Stimulated activated CD4-positive, alpha-beta T cell treated with anti-CD3 and anti-CD28 coated beads, Interleukin-2, amount 100 ng/mL, for 4 hours (primary cell): ENCODE measurements around the gene AJM1.

Source experiments
- DNase-seq: peaks from one replicate; pipeline ENCODE4 v3.0.0-alpha.2; 2020; ENCODE audit warnings: low read depth

AJM1 gene

DNA sequence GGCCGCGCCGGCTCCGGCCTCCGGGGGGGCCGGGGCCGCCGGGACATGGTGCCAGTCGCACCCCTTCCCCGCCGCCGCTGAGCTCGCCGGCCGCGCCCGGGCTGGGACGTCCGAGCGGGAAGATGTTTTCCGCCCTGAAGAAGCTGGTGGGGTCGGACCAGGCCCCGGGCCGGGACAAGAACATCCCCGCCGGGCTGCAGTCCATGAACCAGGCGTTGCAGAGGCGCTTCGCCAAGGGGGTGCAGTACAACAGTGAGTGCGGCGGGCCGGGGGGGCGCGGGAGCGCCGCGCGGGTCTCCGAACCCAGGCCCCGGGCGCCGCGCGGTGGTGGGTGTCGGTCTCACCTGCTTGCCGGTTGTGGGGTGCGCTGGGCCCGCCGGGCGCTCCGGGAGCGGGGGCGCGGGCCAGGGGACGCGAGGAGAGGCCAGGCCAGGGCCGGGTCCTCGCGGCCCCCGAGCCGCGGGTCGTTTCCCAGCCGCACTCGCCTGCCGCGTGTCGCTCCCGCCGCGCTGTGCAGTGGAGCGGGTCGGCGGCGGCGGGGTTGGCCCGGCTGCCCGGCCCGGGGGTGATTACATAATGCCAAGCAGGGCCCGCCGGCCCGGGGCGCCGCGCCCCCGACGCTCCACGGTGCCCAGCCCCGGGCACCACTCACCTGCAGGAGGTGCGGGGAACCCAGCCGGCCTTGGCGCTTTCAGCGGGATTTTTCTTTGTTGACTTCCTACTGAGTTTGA, 34.0 kb upstream of the AJM1 start:
- no peak for DNase-seq

DNA sequence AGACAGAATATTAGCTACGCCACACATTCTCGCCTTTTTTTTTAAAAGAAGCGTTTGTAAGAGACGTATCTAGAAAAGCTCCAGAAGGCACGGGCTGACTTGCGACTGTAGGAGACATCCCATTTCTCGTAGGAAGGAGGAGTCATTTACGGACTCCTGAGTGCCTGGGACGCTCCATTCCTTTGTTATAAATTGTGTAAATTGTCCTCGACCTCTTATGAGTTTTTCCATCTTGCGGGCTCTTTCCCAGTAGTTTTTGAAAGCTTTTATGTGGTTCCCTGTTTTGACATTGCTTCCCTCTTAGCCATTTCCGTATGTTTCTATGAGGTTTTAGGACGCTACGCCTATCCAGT, 33.5 kb upstream of the AJM1 start:
- DNase-seq: no peak

DNA sequence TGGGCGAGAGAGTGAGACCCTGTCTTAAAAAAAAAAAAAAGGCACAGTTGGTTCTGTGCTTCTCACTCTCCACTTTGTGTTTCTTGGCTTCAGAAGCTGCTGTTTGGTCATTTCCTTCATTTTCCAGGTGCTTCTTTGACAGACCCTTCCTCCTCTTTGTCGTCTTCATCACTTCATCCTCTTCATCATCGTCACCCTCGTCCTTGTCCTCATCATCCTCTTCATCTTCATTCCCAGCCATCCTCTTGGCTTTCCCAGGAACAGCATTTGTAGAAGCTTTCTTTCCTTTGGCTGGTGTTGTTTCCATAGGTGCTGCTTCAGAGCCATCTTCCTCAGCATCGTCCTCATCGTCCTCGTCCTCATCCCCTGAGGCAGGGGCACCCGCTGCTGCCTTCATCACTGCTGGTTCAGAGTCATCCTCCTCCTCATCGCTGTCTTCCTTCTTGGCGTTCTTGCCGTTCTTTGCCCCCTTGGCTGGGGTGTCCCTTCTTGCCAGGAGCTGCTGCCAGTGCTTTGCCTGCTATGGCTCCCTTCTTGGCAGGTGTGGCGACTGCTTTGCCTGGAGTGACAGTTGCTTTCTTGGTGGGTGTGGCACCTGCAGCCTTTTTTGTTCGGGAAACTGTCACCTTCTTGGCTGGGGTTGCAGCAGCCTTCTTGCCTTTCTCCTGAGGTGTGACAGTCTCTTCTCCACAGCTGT, 27.4 kb upstream of the AJM1 start:
- DNase-seq: no peak

DNA sequence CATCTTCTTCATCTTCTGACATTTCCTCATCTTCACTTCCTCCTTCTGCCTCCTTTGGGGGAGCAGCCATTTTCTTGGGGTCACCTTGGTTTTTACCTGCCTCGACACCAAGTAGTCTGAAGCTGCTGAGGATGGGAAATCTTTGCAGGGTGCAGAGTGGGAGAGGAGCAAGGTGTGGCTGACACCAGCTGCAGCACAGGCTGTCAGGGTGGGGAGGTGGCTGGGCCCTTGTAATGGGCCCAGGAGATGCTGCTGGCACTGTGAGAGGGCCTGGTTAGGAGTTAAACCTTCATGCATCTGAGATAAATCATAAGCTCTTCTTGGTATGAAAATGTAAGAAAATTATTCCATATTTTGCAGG, 26.9 kb upstream of the AJM1 start:
- no peak for DNase-seq

DNA sequence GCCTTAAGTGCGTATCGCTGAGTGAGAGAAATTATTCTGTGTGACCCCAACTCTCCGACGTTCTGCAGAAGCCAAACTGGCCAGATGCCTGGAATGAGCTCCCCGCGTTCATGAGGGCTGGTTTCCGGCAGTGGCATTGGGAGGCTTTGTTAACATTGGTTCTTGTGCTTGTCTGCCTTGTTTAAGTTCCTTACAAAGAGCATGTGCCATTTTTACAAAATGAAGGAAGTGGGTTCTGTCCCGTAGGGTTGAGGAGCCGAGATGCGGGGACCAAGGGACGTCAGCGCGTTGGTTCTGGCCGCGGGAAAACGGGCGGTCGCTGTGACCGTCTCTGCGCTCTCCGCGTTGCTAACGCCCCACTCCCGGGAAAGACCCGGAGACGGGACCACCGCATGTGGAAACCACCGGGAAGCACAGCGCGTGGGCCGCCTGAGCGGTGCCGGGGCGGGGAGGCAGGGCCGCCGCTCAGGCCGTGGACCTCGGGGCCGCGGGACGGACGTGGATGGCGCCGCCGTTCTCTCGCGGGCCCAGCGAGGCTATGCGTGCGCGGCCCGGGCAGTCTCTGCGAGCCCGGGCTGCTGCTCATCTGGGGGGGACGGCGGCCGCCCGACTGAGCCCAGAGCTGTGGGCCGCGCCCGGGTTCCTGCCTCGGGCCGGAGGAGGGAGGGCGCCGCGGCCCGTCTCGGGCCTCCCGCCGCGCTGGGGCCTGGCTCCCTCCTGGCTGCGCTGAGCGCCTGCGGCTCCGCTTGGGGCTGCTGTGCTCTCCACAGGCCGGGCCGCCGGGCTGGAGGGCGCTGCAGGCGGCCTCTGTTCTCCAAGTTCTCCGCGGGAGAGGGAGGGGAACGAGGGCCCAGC, 21.1 kb upstream of the AJM1 start:
- DNase-seq: no peak

DNA sequence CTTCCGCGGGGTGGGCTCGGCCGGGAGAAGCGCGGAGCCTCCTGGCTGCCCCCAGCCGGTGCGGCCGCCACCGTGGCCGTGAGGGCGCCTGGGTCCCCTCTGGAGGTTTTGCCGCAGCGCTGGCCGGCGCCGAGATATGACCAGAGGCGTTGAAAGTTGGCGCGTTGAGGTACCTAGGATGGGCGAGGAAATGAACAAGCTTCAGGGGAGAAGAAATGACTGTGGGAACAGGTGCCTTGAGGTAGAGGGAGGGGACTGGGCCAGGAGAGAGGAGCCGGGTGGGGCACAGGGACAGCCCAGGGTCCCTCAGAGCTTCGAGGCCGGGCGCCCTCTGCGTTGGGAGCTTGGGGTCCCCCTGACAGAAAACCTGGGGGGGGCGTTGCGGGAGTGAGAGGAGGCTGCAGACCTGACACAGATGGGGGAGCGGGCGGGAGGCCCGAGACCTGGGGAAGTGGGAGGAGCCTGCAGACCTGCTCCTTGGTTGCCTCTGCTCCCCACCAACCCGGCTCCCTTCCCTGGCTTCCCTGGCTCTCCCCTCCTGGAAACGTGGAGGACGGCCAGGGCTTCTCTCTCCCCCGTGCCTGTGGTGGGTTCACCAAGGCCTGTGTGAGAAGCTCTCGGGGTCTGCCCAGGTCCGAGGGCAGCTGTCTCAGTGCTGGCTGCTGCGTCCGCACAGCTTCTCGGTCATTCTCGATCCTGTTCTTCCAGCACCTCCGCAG, 20.3 kb upstream of the AJM1 start:
- DNase-seq: no peak

DNA sequence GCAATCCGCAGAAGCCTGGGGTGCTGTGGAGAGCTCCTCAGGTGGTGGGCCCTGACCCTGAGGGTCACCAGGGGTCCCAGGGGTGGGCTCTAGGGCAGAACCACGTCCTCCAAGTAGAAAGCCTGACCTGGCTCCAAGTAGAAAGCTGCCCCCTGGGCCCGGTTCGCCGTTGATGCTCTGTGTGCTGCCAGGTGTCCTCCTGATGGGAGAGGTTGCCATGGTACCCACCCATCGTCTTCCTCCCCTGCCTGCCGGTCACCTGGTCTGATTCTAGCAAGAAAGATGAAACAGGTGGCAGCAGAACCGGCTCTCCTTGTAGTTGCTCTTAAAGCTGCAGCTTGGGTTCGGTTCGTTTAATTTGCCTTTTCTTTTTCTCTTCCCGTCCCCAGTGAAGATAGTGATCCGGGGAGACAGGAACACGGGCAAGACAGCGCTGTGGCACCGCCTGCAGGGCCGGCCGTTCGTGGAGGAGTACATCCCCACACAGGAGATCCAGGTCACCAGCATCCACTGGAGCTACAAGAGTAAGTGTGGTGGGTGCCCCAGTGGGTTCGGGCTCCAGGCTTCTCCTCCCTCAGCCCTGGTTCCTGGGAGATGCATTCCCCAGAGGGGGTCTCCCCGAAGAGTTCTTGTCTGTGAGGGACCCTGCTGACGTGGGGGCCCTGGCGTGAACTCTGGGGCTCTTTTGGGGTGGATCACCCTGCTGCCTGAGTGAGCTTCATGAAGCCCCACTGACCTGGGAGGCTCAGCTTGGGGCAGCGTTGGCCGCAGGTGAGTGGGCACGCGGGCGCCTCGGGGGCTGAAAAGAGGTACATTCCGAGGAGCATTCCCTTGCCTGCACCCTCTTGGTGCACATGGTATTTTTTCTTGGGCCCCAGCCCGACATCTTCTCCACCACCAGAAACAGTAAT, 18.9 kb upstream of the AJM1 start:
- DNase-seq: no peak

DNA sequence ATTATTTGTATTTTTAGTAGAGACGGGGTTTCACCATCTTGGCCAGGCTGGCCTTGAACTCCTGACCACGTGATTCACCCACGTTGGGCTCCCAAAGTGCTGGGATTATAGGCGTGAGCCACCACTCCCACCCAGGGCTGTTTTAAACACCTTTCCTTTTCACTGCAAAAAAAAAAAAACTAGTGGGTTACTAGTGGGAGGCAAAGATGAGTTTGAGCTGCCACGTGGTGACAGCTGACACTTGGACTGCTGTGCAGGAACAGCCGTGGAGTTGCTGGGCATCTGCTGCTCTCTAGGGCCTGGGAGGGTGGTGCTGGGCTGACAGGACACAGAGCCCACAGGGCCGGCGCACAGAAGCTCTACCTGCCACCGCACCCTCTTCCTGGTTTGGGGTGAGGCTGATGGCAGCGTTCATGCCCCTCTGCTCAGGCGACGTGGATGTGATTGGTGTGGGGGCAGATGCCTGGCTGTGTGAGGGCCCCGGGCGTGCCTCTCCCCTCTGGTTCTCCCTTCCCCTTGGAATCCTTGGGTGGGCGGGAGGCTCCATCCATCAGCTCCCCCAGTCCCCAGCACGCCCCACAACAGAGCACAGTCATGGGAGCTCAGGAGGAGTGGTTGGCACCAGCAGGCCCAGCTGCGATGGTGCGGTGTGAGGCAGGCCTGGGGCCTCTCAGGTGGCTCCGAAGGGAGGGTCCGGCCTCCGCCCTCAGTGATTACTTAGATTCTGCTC, 17.6 kb upstream of the AJM1 start:
- DNase-seq: no peak

DNA sequence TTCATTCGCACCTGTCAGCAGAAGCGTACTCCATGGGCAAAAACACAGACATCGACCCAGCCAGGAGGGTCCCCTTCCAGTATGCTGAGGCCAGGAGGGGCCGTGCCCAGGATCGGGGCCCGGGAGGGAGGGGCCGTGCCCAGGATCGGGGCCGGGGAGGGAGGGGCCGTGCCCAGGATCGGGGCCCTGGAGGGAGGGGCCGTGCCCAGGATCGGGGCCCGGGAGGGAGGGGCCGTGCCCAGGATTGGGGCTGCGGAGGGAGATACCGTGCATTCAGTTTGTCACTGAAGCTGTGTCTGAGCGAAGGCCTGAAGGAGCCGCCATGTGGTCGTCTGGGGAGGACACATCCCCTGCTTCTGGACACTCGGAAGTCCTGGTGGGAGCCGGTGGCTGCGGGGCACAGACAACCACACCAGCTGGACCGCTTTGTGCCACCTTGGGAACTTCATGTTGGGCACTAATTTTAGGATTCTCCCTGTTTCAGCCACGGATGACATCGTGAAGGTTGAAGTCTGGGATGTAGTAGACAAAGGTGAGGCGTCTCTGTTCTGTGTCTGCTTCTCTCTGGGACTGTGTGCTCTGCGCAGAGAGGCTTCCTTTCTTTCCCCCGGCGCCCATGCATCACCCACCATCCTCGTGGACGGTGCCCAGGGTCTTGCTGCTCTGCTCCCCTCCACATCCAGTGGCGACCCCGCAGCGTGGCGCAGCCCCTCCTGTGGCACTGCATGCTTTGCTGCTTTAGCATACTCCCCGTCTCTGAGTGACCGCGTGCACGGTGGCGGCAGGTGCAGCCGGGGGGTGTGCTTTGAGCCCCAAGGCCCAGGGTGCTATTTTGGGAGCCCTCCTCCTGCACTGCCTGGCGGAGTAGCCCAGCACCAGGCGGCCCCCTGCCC, 16.7 kb upstream of the AJM1 start:
- no peak for DNase-seq

DNA sequence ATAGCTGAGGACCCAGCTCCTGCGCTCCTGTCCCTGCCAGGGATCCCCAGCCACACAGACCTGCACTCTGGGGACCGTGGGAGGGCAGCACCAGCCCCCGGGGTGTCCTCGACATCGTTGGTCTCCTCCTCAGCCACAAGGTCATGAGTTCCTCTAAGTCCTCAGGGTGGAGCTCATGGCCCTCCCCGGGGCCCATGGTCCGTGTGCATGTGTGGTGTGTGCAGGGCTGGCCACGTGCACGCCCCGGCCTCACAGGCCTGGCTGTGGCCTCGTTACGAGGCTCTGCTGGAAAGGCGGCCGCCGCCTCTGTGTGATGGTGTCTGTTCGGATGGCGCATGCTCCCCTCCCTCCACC, 16.1 kb upstream of the AJM1 start:
- no peak for DNase-seq

DNA sequence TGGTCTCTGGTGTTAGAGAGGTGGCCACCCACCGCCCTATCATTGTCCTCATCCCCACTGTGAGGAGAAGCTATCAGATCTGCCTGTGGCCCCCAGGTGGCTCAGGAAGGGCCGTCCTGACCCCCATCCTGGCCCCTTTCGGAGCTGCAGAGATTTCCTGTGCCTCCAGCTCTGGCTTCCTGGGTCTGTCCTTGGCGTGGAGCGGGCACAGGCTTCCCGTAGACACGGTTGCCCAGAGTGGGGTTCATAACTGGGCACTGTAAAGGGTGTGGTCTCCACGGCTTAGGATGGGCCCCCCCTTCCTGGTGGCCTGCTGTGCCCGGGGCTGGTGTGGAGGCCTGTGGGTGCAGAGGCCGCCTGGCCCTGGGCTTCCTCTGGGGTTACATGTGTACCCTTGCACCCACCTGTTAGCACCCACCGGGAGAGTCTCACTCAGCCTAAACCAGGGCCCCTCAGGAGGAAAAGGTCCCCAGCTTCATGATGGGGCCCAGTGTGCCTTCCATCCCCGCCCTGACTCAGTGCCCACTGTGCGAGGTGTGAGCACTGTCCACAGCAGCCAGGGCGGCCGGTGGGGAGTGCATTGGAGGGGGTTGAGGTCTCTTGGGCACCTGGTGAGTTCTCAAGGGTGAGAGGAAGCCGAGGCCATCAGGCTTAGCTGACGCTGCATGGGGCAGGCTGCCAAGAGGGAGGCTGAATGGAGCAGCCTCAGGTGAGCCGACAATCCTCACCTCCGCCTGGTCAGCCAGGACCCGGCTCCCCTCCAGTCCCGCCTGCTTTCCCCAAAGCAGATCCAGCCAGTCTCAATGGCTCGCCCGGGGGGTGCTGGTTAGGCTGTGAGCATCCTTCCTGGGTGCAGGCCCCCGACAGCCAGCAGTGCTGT, 15.3 kb upstream of the AJM1 start:
- no peak for DNase-seq

DNA sequence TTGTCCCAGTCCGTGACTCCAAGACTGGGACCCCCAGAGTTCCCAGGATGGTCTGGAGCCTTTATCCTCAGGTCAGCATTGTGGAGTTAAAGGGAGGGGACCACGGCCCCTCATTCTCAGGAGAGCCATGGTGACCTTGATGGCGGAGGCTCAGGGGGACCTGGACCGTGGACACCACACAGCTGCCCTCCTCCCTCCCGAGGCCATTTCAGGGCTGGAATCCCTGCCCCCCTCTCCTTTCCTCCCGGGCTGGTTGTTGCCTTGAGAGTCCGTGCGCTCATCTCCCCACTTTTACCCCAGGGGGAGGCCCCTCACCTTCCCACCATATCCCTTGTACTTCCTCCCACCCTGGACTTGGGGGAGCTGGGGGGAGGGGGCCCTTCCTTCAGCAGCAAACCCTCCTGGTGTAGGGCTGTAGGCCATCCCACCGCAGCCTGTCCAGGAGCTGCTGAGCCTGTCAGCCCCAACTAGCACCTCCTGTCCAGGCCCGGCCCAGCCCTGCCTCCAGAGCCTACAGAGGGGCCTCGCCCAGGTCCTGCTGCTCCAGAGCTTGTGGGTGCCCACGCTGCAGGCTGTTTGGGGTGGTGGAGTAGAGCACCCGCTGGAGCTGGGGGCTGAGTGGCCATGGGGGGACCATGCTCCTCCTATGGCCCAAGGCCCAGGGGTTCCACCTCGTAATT, 14.3 kb upstream of the AJM1 start:
- DNase-seq: no peak

DNA sequence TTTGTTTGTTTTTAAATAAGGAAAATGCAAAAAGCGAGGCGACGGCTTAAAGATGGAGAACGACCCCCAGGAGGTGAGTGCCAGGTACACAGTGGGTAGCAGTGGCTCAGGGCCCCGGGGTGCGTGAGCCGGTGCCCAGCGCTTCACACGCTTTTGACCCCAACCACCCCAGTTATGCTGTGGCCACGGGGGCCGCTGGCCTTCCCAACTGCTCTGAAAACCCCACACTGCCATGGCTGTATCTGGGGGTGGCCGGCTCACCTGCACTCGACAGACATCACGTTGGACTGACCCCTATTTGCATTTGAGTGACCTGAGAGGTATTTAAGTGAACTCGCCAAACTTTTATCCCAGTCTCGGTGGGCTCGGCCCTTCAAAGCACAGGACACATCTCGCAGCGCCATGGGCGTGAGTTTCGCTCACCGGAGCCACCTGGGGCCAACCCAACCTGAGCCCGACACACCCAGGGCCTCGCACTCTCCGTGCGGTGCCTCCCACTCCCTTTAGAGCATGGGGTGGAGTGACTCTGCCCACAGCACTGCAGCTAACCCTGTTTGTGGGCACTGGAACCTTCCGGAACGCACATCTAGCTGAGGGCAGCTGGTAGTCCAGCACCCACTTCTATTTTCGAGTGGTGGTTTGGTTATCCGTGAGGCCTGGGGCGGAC, 13.7 kb upstream of the AJM1 start:
- no peak for DNase-seq

DNA sequence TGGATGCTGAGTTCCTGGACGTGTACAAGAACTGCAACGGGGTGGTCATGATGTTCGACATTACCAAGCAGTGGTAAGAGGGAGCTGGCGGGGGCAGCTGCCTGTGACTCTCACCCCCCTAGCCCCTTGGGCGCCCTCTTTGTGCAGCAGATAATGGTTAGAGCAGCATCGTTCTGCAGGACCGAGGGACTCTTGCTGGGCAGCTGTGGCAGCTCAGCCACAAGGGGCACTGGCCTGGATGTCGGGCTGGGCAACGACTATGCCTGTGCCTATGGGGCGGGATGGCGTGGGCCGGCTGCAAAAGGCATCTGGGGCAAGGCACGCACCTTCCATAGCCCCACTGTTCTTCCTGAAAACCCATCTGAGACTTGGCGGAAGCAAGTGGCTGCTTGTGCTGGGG, 12.9 kb upstream of the AJM1 start:
- no peak for DNase-seq

DNA sequence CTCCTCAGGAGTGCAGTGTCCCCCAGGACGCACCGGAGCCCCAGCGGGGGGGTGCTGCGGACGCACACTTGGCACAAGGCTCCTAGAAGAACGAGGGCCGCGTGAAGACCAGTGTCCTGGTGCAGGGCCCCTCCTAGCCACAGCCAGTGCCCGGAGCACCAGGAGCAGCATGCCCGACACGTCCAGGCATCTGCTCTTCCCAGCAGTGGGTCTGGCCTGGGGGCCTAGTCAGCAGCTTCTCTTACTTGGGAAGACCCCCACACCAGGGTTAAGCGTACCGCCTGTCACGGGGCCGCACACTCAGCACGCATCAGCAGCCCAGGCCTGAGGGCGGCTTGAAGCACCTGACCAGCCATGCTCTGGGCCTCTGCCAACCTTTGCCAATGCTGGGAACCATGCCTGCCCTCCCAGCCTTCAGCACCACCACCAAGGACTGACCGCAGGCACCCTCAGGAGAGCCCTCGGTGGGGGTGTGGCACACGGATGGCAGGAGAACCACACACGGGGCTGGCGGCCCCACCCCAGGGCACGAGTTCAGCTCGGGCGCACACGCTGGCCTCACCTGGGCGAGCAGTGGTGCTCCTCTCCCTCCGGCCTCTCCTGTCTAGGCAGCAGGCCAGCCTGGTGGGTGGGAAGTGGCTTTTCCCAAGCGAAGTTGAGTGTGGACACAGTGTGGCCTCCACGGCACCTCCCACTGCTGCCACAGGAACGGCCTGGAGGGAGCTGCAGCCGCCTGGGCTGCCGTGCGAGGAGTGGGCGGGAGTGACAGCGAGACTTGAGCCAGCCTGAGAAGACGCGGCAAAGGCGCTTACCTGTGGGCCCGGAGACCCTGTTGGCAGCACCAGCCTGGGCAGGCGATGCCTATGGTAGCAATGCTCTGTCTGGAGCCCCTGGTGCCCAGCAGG, 12.0 kb upstream of the AJM1 start:
- no peak for DNase-seq

DNA sequence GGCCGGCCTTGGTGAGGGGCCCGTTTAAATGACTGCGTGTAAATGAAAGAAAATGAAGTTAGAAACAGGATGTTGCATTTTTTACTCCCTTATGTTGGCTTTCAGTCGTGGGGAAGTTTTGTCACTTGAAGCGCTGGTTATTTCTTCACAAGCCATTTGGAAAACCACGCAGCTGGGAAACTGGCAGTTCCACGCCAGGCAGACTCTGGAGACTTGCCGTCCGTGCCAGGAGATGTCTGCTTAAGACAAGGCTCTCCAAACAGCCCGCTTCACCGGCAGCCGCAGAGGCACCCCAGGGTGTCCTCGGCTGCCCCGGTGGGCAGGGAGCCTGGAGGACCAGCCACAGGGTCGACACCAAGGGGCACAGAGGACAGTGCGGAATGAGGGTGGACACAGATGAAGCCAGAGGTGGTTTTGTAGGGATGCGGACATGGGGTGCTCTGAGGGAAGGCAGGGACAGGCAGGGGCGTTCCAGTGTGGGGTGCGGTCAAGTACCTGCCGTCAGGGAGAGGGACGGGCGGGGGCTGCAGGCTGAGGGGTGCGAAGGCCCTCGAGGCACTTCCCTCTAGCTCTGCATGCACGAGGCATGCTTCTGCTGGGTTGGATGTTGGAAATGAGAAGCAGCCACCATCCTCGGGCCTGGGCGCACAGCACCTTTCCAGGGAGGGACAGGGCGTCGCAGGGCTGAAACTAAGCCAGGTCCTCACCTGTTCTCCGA, 11.1 kb upstream of the AJM1 start:
- no peak for DNase-seq
